HG03039 (cell line): ENCODE measurements around the gene TTC9B.
"Not testable (repeated sequence)": the region's sequence is repeated elsewhere in the genome, so short reads cannot be mapped to it uniquely, and the experiment has no call there.

Source experiments
- ATAC-seq: cut with Tn5 transposase; IDR thresholded peaks from one replicate; pipeline ENCODE4 v1.9.1; 2021; ENCODE audit warnings: mild to moderate bottlenecking, moderate library complexity; ENCODE audit not compliant: unreplicated experiment

The TTC9B gene

GRCh38 chr19:40175820-40176219 is 42.4 kb downstream of the TTC9B start:
- ATAC-seq = no peak

DNA sequence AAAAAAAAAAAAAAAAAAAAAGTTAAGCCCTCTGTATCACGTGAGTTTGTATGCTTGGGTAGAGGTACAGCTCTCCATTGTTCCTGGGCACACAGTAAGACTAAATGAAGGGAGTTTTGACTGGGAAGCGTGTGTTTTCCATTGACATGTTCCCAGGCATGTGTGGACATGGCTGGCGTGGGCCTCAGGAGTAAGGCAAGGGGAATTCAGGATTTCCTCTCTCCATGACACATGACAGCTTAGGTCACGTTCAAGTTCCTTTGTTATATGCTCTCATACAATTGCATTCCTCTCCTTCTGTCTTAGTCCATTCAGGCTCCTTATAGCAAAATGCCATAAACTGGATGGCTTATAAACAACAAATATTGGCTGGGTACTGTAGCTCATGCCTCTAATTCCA is 44.1 kb downstream of the TTC9B start:
- no peak for ATAC-seq

DNA sequence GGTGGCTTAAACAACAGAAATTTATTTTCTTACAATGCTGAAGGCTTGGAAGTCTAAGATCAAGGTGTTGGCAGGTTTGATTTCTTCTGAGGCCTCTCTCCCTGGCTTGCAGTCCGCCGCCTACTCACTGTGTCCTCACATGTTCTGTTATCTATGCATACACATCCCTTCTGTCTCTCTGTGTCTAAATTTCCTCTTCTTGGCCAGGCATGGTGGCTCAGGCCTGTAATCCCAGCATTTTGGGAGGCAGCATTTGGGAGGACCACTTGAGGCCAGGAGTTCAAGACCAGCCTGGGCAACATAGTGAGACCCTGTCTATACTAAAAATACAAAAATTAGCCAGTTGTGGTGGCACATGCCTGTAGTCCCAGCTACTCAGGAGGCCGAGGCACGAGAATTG is 46.9 kb downstream of the TTC9B start:
- ATAC-seq = not testable (repeated sequence)

GRCh38 chr19:40170303-40170989 is 47.7 kb downstream of the TTC9B start:
- ATAC-seq = not testable (repeated sequence)

- ATAC-seq = not testable (repeated sequence)
Observed at GRCh38 chr19:40169482-40170302, 48.5 kb downstream of the TTC9B start.
